ENCODE results near the gene ERVK3-1.

- TF ChIP-seq POLR2A (IDR thresholded peaks at IDR 0.05) (no peak), CTCF (IDR thresholded peaks at IDR 0.05) (peak in 1 of 3 experiments; percentile 25)
Measured at GRCh38 chr19:58326914-58327726, 21.9 kb downstream of the ERVK3-1 start, which contains the start of gene ZSCAN22.

Data from testis (tissue), 2 donors.